HCT116 (cell line): ENCODE measurements around the gene KSR1. TPM values are rescaled to one million over a fixed set of nuclear protein-coding genes. Genes with fewer than 3 reads are reported as not detected.

ENCODE experiments used
- ATAC-seq: fragments of 200-7000 bp; cut with Tn5 transposase; 2 replicates; pipeline ENCODE4 v1.9.1; 2020; ENCODE audit warnings: mild to moderate bottlenecking, moderate library complexity
- BruUV-seq: library from RNA; stranded (reverse); fragments of 400-500 nt; replicated peaks from 2 replicates; lab custom pipeline; 2021; lab: Mats Ljungman, UMichigan
- CTCF ChIA-PET: fragments of 300-600 bp; sonication (Branson Sonifier 250); formaldehyde crosslinking; loops from one replicate; lab custom pipeline; 2021; ENCODE audit warnings: antibody characterized with exemption; lab: Charles Lee
- POLR2A ChIA-PET: fragments of 300-600, 350-600 bp; sonication (Branson Sonifier 250); formaldehyde crosslinking; loops from one replicate; lab custom pipeline; 2021; ENCODE audit warnings: antibody characterized with exemption; lab: Charles Lee
- RAD21 ChIA-PET, 2 experiments: fragments of 300-600 bp; sonication (Branson Sonifier 250); formaldehyde crosslinking; loops; one replicate each; lab custom pipeline; 2023; ENCODE audit warnings: low total read pairs in 2 of 2; ENCODE audit not compliant: uncharacterized antibody in 2 of 2, unreplicated experiment in 2 of 2, low non-redundant PET in 1 of 2; lab: Charles Lee
- DNase-seq: peaks from one replicate; pipeline ENCODE4 v3.0.0-alpha.2; 2010; ENCODE audit warnings: low read depth, low spot score
- H2AFZ ChIP-seq: fragments of 200-600 bp; shearing (Covaris generic), sonication (generic); 2 replicates; pipeline ENCODE4 v1.6.1; 2017; ENCODE audit warnings: low read depth, mixed run types, mixed read lengths, antibody characterized with exemption, low read length; ENCODE audit not compliant: poor library complexity, severe bottlenecking
- H3K27ac ChIP-seq: 2 replicates; pipeline ENCODE4 v1.5.1; 2012; ENCODE audit warnings: low read depth, low read length
- H3K27me3 ChIP-seq: fragments of 200-600 bp; sonication (generic); 2 replicates; pipeline ENCODE4 v1.6.1; 2016; ENCODE audit warnings: mixed run types, low read length, mixed read lengths; ENCODE audit not compliant: insufficient read depth
- H3K36me3 ChIP-seq, 2 experiments: fragments of 200-500 bp in 1 of 2; fragments of 200-600 bp in 1 of 2; sonication (Bioruptor generic) in 1 of 2; sonication (generic) in 1 of 2; 2 replicates each; pipeline versions ENCODE4 v1.5.1 to v1.6.1; 2014 to 2016; ENCODE audit warnings: low read length in 2 of 2, inconsistent platforms in 1 of 2, mixed read lengths in 1 of 2, mixed run types in 1 of 2; ENCODE audit not compliant: insufficient read depth in 2 of 2, control insufficient read depth in 1 of 2
- H3K4me1 ChIP-seq, 2 experiments: fragments of 200-600 bp in 1 of 2; sonication (generic) in 1 of 2; 2 replicates each; pipeline versions ENCODE4 v1.5.1 to v1.6.1; 2012 to 2017; ENCODE audit warnings: low read length in 2 of 2, inconsistent platforms in 1 of 2, mild to moderate bottlenecking in 1 of 2, mixed read lengths in 1 of 2, mixed run types in 1 of 2, moderate library complexity in 1 of 2; ENCODE audit not compliant: insufficient read depth in 2 of 2, control insufficient read depth in 1 of 2
- H3K4me2 ChIP-seq: fragments of 200-600 bp; sonication (generic); 2 replicates; pipeline ENCODE4 v1.6.1; 2017; ENCODE audit warnings: mixed run types, low read length, mixed read lengths
- H3K4me3 ChIP-seq, 2 experiments: fragments of 200-600 bp in 1 of 2; sonication (generic) in 1 of 2; replicated peaks in 1 of 2; 2 replicates each; pipeline ENCODE4 v1.5.1; 2011 to 2016; ENCODE audit warnings: low read length in 2 of 2, control low read depth in 1 of 2, low read depth in 1 of 2, mild to moderate bottlenecking in 1 of 2, mixed read lengths in 1 of 2, mixed run types in 1 of 2
- H3K79me2 ChIP-seq: fragments of 200-600 bp; sonication (generic); 2 replicates; pipeline ENCODE4 v1.6.1; 2017; ENCODE audit warnings: mild to moderate bottlenecking, mixed run types, low read length, moderate library complexity, mixed read lengths; ENCODE audit not compliant: insufficient read depth
- H3K9ac ChIP-seq: fragments of 200-600 bp; sonication (generic); 2 replicates; pipeline ENCODE4 v1.6.1; 2016; ENCODE audit warnings: low read length, mixed read lengths
- H3K9me2 ChIP-seq: fragments of 200-600 bp; sonication (generic), shearing (Covaris generic); 2 replicates; pipeline ENCODE4 v1.6.1; 2017; ENCODE audit warnings: mixed run types, mild to moderate bottlenecking, moderate library complexity; ENCODE audit not compliant: insufficient read depth
- H3K9me3 ChIP-seq, 2 experiments: fragments of 200-500 bp in 1 of 2; fragments of 200-600 bp in 1 of 2; sonication (Bioruptor generic) in 1 of 2; sonication (generic) in 1 of 2; 2 replicates each; pipeline ENCODE4 v1.6.1; 2014 to 2017; ENCODE audit warnings: low read length in 2 of 2, mixed read lengths in 2 of 2, inconsistent platforms in 1 of 2, low read depth in 1 of 2, mild to moderate bottlenecking in 1 of 2, mixed run types in 1 of 2, moderate library complexity in 1 of 2; ENCODE audit not compliant: control insufficient read depth in 1 of 2, insufficient read depth in 1 of 2
- H4K20me1 ChIP-seq: fragments of 200-600 bp; sonication (generic), shearing (Covaris generic); 2 replicates; pipeline ENCODE4 v1.6.1; 2017; ENCODE audit warnings: mixed run types, mild to moderate bottlenecking, moderate library complexity; ENCODE audit not compliant: insufficient read depth
- CEBPB ChIP-seq: IDR thresholded peaks from 2 replicates; pipeline ENCODE4 v1.6.1; 2012; ENCODE audit warnings: low read depth
- CTCF ChIP-seq, 3 experiments: fragments of 200-600 bp in 1 of 3; sonication (generic) in 1 of 3; IDR thresholded peaks in 2 of 3; conservative IDR thresholded peaks in 1 of 3; 2 replicates each; pipeline ENCODE4 v1.5.1; 2012 to 2017; ENCODE audit warnings: low read depth in 2 of 3, low read length in 2 of 3, antibody characterized with exemption in 1 of 3, borderline replicate concordance in 1 of 3, control low read depth in 1 of 3, mild to moderate bottlenecking in 1 of 3, mixed read lengths in 1 of 3, mixed run types in 1 of 3, moderate library complexity in 1 of 3; ENCODE audit not compliant: insufficient read depth in 1 of 3
- ELF1 ChIP-seq: IDR thresholded peaks from 2 replicates; pipeline ENCODE4 v1.6.1; 2012; ENCODE audit warnings: low read depth, borderline replicate concordance
- POLR2A ChIP-seq: IDR thresholded peaks from 2 replicates; pipeline ENCODE4 v1.7.0; 2011; ENCODE audit warnings: borderline replicate concordance; ENCODE audit not compliant: insufficient read depth, insufficient read length; ENCODE audit errors: extremely low read depth
- RAD21 ChIP-seq: IDR thresholded peaks from 2 replicates; pipeline ENCODE4 v1.6.1; 2012; ENCODE audit warnings: low read depth, mild to moderate bottlenecking
- SP1 ChIP-seq: IDR thresholded peaks from 2 replicates; pipeline ENCODE4 v1.6.1; 2012; ENCODE audit warnings: low read depth
- intact Hi-C: fragments of 100-400 bp; cut with micrococcal nuclease; formaldehyde crosslinking; loops from 2 replicates; pipeline ENCODE4 v1.10.0; 2022
- total RNA-seq: library from RNA; stranded (reverse); gene quantifications from one replicate; pipeline ENCODE4 v1.2.1, GENCODE V29; 2021; ENCODE audit not compliant: unreplicated experiment

The KSR1 gene
- total RNA-seq, 1 experiment from 2014 or later, result 16.5 TPM

DNA sequence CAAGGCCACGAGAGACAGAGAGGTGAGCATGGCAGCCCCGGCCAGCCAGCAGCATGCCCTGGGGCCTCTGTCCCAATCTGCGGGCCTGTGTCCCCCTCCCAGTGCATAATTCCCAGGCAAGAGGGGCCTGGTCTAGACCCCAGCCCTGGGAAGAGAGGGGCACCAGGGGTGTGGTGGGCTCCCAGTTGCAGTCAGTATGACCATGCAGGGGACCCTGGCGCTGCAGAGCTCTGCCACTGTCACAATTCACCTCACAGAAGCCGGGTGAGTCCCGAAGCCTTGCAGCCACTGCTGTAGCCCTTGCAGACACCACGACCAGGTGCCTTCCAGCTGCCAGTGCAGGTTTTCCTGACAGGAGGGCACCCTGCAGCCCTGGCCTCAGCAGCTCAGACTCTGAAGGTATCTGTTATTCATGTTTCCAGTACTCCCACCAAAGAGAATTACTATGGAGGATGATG is 25.8 kb upstream of the KSR1 start:
- POLR2A ChIA-PET, result no interaction called here
- Histone ChIP-seq H3K36me3 (no peaks in the 10 kb centered on the region), H3K4me1 (no peaks in the 10 kb centered on the region), H3K9me2 (no peaks in the 10 kb centered on the region), H3K27ac (no peak overlapping the region), H4K20me1 (no peaks in the 10 kb centered on the region), H3K9me3 (no peaks in the 10 kb centered on the region), H3K9ac (no peak overlapping the region), H2AFZ (no peak overlapping the region), H3K27me3 (no peaks in the 10 kb centered on the region), H3K4me3 (no peak overlapping the region), H3K79me2 (no peaks in the 10 kb centered on the region), H3K4me2 (no peak overlapping the region)
- no peak for DNase-seq
- RAD21 ChIA-PET, result no interaction called here
- 0 out of 2 replicates have a peak, but pooled peaks have one; percentile 18 for ATAC-seq
- no peak for TF ChIP-seq POLR2A
- intact Hi-C loops, result loop anchor here (2.0 kb wide), 2 partner anchors 78 to 194 kb away; no protein-coding TSS in a partner anchor
- BruUV-seq, result no TSS peak
- CTCF ChIA-PET, result interaction anchor here (0.9 to 1.7 kb wide), 3 partner anchors 26 to 194 kb away, joined by 3 to 5 read pairs (median 5); partner anchors contain the start of gene KSR1

DNA sequence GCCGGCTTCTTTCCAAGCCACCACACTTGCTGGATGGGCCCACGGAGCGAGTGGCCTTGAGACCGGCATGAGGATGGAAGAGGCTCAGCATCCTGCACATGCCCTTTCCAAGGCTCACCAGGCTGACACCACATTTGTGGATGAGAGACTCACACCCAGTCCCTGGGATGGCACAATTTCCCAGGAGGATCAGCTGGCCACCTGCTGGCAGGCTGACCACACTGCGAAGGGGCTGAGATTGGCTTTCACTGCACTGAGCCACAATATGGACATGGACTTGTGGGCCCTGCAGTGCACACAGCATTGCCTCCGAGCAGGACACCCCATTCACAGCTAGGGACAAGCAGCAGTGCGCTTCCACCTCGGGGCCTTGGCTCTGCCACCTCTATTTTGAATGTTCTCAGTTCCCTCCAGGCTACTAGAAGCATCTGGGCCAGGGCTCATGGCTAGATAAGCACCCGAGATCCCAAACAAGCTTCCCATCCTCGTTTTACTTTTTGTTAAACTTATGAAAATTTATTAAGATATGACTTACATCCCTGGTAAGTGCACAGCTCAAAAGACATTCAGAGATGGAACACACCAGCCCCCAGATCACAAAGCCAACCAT is 25.3 kb upstream of the KSR1 start:
- H3K79me2 ChIP-seq, result no peaks in the 10 kb centered on the region
- ATAC-seq, result peak; percentile 99
- H3K36me3 ChIP-seq, result no peaks in the 10 kb centered on the region
- H3K27ac ChIP-seq, result no peak overlapping the region
- TF ChIP-seq RAD21 (peak; percentile 66), CEBPB (no peak), ELF1 (no peak), SP1 (no peak), CTCF (IDR thresholded peaks at IDR 0.05 in 2 of 3, conservative IDR thresholded peaks at IDR 0.05 in 1 of 3; ENCODE audit: borderline replicate concordance in 1 of 3, insufficient read depth in 1 of 3, low read depth in 2 of 3, low read length in 2 of 3) (peak; percentile 59 to 81 (median 66); a peak in 5 of 6 replicates)
- H3K9ac ChIP-seq, result no peak overlapping the region
- H3K9me3 ChIP-seq, result no peaks in the 10 kb centered on the region
- ChIA-PET POLR2A (no interaction called here), RAD21 (no interaction called here), CTCF (interaction anchor here (0.9 to 1.7 kb wide), 4 partner anchors 25 to 194 kb away, joined by 3 to 9 read pairs (median 5); partner anchors contain the start of gene KSR1)
- no peaks in the 10 kb centered on the region for H3K4me1 ChIP-seq
- H3K27me3 ChIP-seq, result no peaks in the 10 kb centered on the region
- H2AFZ ChIP-seq, result no peak overlapping the region
- no peak overlapping the region for H3K4me2 ChIP-seq
- BruUV-seq, result no TSS peak
- peak; percentile 28 for DNase-seq
- no peaks in the 10 kb centered on the region for H4K20me1 ChIP-seq
- no peak overlapping the region for H3K4me3 ChIP-seq
- no peaks in the 10 kb centered on the region for H3K9me2 ChIP-seq
- intact Hi-C loops, result loop anchor here (2.0 kb wide), 2 partner anchors 78 to 194 kb away; no protein-coding TSS in a partner anchor
